SH-SY5Y (cell line): ENCODE data around the gene UBAC1.

Experiments
- GATA2 ChIP-seq: IDR thresholded peaks from 2 replicates; pipeline ENCODE4 v1.6.1; 2011; ENCODE audit warnings: mild to moderate bottlenecking, low read depth, low read length
- GATA3 ChIP-seq: IDR thresholded peaks from 2 replicates; pipeline ENCODE4 v1.6.1; 2011; ENCODE audit warnings: low read depth, mild to moderate bottlenecking, low read length, moderate library complexity

DNA sequence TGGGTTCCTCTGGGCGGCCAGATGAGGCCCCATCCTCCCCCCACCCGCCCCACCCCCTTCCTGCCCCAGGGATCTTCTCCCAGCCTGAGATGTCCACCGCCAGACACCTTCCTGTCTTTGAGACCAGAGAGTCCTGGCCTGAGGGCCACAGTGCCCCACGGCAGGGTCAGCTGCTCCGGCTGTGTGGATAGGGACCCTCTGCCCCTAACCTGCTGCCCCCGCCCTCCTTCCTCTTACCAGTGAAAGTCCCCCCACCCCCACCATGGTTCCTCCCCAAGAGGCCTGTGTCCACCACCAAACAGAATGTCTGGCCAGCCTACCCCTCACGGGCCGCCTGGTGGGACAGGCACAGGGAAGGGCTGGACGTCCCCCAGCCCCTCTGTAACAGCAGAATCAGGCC, 43.0 kb upstream of the UBAC1 start:
- TF ChIP-seq GATA2 (no peak), GATA3 (no peak)
